ENCODE results near the gene ALG13.
"Not testable (repeated sequence)": the region's sequence is repeated elsewhere in the genome, so short reads cannot be mapped to it uniquely, and the experiment has no call there.

Gene ALG13

DNA sequence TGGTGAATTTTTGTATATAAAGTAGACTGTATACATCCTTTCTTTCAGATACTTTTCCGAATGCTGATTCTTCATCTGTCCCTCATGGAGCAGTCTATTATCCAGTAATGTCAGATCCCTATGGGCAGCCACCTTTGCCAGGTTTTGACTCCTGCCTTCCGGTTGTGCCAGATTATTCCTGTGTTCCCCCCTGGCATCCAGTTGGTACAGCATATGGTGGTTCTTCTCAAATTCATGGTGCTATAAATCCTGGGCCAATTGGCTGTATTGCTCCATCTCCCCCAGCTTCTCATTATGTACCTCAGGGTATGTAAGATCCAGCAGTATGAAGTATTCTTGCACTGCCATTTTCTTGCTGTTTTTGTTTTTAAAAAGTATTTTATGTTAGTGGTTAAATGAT, 78.7 kb downstream of the ALG13 start:
- DNase-seq (ENCODE audit: low read depth in 2 of 2): no peak

DNA sequence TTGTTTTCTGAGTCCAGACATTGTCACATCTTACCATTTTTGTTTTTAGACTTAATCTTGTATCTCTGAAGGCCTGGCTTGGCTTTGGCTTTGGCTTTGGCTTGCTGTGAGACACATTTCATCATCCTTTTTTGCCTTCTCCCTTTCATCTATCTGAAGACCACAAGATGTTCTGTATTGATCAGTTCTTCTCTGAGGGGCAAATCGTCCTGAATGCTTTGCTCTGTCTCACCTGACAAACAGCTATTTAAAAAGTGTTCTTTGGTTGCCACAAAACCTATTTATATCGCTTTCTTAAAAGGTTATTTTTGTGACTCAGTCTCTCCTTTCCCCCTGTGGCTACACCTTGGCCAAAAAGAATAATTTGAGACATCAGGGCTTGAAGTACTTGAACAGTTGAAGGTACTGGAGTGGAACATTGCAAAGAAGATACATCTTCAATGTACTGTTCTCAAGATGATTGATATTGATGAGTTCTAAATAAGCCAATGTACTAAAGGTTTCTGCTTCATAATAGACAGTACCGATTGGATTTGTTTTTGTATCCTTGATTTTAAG, 80.7 kb downstream of the ALG13 start:
- no peak for DNase-seq (ENCODE audit: low read depth in 2 of 2)

DNA sequence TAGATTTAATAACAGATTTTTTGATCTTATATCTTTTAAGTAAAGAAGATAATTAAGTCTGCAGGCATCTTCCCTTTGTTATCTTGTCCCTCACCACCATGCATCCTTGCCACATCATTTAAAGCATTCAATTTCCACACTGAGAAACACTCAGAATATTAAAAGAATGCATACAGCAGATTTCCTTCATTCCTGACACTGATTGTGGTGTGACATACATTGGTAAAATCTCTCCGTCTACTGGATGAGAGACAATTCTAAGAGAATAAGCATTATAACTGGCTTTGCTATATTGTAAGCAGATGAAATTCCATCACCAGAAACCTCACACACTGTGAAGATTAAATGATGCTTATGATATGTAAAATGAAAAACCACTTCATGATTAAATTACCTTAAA, 97.6 kb downstream of the ALG13 start:
- no peak for DNase-seq (ENCODE audit: low read depth in 2 of 2)

- DNase-seq (ENCODE audit: low read depth in 2 of 2): no peak
Measured at GRCh38 chrX:111779582-111779981, 98.6 kb downstream of the ALG13 start.

DNA sequence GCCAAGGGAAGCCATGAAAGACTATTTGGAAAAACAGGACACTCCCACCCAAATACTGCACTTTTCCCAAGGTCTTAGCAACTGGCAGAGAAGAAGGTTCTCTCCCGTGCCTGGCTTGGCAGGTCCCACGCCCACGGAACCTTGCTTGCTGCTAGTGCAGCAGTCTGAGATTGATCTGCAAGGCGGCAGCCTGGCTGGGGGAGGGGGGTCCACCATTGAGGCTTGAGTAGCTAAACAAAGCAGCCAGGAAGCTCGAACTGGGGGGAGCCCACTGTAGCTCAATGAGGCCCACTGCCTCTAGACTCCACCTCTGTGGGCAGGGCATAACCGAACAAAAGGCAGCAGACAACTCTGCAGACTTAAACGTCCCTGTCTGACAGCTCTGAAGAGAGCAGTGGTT, 103.7 kb downstream of the ALG13 start:
- no peak for DNase-seq (ENCODE audit: low read depth in 2 of 2)

DNA sequence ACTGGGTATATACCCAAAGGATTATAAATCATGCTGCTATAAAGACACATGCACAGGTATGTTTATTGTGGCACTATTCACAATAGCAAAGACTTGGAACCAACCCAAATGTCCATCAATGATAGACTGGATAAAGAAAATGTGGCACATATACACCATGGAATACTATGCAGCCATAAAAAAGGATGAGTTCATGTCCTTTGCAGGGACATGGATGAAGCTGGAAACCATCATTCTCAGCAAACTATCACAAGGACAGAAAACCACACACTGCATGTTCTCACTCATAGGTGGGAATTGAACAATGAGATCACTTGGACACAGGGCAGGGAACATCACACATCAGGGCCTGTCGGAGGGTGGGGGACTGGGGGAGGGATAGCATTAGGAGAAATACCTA, 109.1 kb downstream of the ALG13 start:
- DNase-seq (ENCODE audit: low read depth in 2 of 2): not testable (repeated sequence)
